HEK293 (cell line): ENCODE data around the gene CARMIL3.

ENCODE experiments used
- CTCF ChIA-PET: fragments of 350-600 bp; formaldehyde crosslinking; extraction: SDS; loops from one replicate; lab custom pipeline; 2021; ENCODE audit warnings: antibody characterized with exemption; lab: Yijun Ruan, JAX
- POLR2A ChIA-PET: fragments of 300-600 bp; formaldehyde crosslinking; extraction: SDS; loops from one replicate; lab custom pipeline; 2020; ENCODE audit warnings: antibody characterized with exemption, inconsistent platforms; lab: Yijun Ruan, JAX
- H3K27ac ChIP-seq: fragments of 200-500 bp; sonication (Bioruptor generic); 2 replicates; pipeline ENCODE4 v1.5.1; 2014; ENCODE audit warnings: low read depth, low read length, control low read depth, inconsistent platforms; ENCODE audit errors: extremely low read depth
- H3K36me3 ChIP-seq, 2 experiments: fragments of 200-500 bp in 1 of 2; sonication (Bioruptor generic) in 1 of 2; 1 replicate in 1 of 2; 2 replicates in 1 of 2; pipeline ENCODE4 v1.5.1; 2014 to 2017; ENCODE audit warnings: inconsistent platforms in 2 of 2, low read length in 2 of 2; ENCODE audit not compliant: control insufficient read depth in 2 of 2, insufficient read depth in 1 of 2
- H3K4me1 ChIP-seq: fragments of 200-500 bp; sonication (Bioruptor generic); 2 replicates; pipeline ENCODE4 v1.5.1; 2014; ENCODE audit warnings: mild to moderate bottlenecking, low read length, inconsistent platforms; ENCODE audit not compliant: control insufficient read depth, insufficient read depth
- H3K4me3 ChIP-seq: 2 replicates; pipeline ENCODE4 v1.5.1; 2011; ENCODE audit warnings: low read depth, mild to moderate bottlenecking, control low read depth, low read length, moderate library complexity
- H3K9me3 ChIP-seq: fragments of 200-500 bp; sonication (Bioruptor generic); 2 replicates; pipeline ENCODE4 v1.5.1; 2014; ENCODE audit warnings: low read depth, low read length, inconsistent platforms; ENCODE audit not compliant: control insufficient read depth, insufficient read depth
- BCL11B ChIP-seq: fragments of 450-650 bp; formaldehyde crosslinking; IDR thresholded peaks from 2 replicates; pipeline ENCODE4 v1.5.1; 2016; ENCODE audit warnings: low read depth, missing biosample characterization, missing genetic modification characterization
- HOXA7 ChIP-seq: sonication (generic); formaldehyde crosslinking; IDR thresholded peaks from 2 replicates; pipeline ENCODE4 v1.8.1; 2022; ENCODE audit warnings: missing genetic modification reagents, borderline replicate concordance
- HOXC10 ChIP-seq: sonication (generic); formaldehyde crosslinking; IDR thresholded peaks from 2 replicates; pipeline ENCODE4 v1.8.1; 2023; ENCODE audit warnings: mild to moderate bottlenecking, missing genetic modification reagents
- KLF16 ChIP-seq: fragments of 450-650 bp; formaldehyde crosslinking; IDR thresholded peaks from 2 replicates; pipeline ENCODE4 v1.5.1; 2017; ENCODE audit warnings: missing biosample characterization, missing genetic modification characterization
- KLF7 ChIP-seq: fragments of 450-650 bp; formaldehyde crosslinking; IDR thresholded peaks from 2 replicates; pipeline ENCODE4 v1.5.1; 2016; ENCODE audit warnings: missing biosample characterization, missing genetic modification characterization, borderline replicate concordance
- SP3 ChIP-seq: fragments of 450-650 bp; formaldehyde crosslinking; IDR thresholded peaks from 2 replicates; pipeline ENCODE4 v1.5.1; 2016; ENCODE audit warnings: missing biosample characterization, missing genetic modification characterization
- ZFP69B ChIP-seq: fragments of 450-650 bp; formaldehyde crosslinking; IDR thresholded peaks from 2 replicates; pipeline ENCODE4 v1.5.1; 2016; ENCODE audit warnings: missing biosample characterization, missing genetic modification characterization
- ZIC2 ChIP-seq: fragments of 450-650 bp; formaldehyde crosslinking; IDR thresholded peaks from 2 replicates; pipeline ENCODE4 v1.5.1; 2016; ENCODE audit warnings: missing biosample characterization, missing genetic modification characterization
- ZNF146 ChIP-seq: fragments of 450-650 bp; formaldehyde crosslinking; IDR thresholded peaks from 2 replicates; pipeline ENCODE4 v1.5.1; 2016; ENCODE audit warnings: missing biosample characterization, missing genetic modification characterization
- ZNF2 ChIP-seq: fragments of 450-650 bp; formaldehyde crosslinking; IDR thresholded peaks from 2 replicates; pipeline ENCODE4 v1.5.1; 2016; ENCODE audit warnings: missing biosample characterization, missing genetic modification characterization
- ZNF266 ChIP-seq: fragments of 450-650 bp; formaldehyde crosslinking; IDR thresholded peaks from 2 replicates; pipeline ENCODE4 v1.5.1; 2016; ENCODE audit warnings: missing biosample characterization, missing genetic modification characterization, low read depth
- ZNF335 ChIP-seq: fragments of 450-650 bp; formaldehyde crosslinking; conservative IDR thresholded peaks from 2 replicates; pipeline ENCODE4 v1.5.1; 2016; ENCODE audit warnings: missing biosample characterization, missing genetic modification characterization
- ZNF423 ChIP-seq: fragments of 450-650 bp; formaldehyde crosslinking; IDR thresholded peaks from 2 replicates; pipeline ENCODE4 v1.5.1; 2016; ENCODE audit warnings: missing biosample characterization, missing genetic modification characterization
- ZNF624 ChIP-seq: fragments of 450-650 bp; formaldehyde crosslinking; IDR thresholded peaks from 2 replicates; pipeline ENCODE4 v1.5.1; 2017; ENCODE audit warnings: missing biosample characterization, missing genetic modification characterization
- ZNF776 ChIP-seq: fragments of 450-650 bp; formaldehyde crosslinking; IDR thresholded peaks from 2 replicates; pipeline ENCODE4 v1.5.0; 2017; ENCODE audit warnings: missing biosample characterization, missing genetic modification characterization, borderline replicate concordance
- ZNF843 ChIP-seq: fragments of 450-650 bp; formaldehyde crosslinking; IDR thresholded peaks from 2 replicates; pipeline ENCODE4 v1.5.1; 2016; ENCODE audit warnings: missing biosample characterization, missing genetic modification characterization
- ZSCAN30 ChIP-seq: fragments of 450-650 bp; IDR thresholded peaks from 2 replicates; pipeline ENCODE4 v1.5.1; 2018; ENCODE audit warnings: missing biosample characterization, mild to moderate bottlenecking, missing genetic modification characterization, moderate library complexity
- TF ChIP-seq, protein P1 (sequence below): fragments of 450-650 bp; formaldehyde crosslinking; IDR thresholded peaks from 2 replicates; pipeline ENCODE4 v1.5.1; 2016; ENCODE audit warnings: missing biosample characterization, missing genetic modification characterization
- TF ChIP-seq, protein P2 (sequence below): fragments of 450-650 bp; formaldehyde crosslinking; IDR thresholded peaks from 2 replicates; pipeline ENCODE4 v1.5.1; 2016; ENCODE audit warnings: missing biosample characterization, missing genetic modification characterization
- TF ChIP-seq, protein P3 (sequence below): fragments of 450-650 bp; formaldehyde crosslinking; IDR thresholded peaks from 2 replicates; pipeline ENCODE4 v1.5.1; 2016; ENCODE audit warnings: missing biosample characterization, missing genetic modification characterization

CARMIL3 gene

DNA sequence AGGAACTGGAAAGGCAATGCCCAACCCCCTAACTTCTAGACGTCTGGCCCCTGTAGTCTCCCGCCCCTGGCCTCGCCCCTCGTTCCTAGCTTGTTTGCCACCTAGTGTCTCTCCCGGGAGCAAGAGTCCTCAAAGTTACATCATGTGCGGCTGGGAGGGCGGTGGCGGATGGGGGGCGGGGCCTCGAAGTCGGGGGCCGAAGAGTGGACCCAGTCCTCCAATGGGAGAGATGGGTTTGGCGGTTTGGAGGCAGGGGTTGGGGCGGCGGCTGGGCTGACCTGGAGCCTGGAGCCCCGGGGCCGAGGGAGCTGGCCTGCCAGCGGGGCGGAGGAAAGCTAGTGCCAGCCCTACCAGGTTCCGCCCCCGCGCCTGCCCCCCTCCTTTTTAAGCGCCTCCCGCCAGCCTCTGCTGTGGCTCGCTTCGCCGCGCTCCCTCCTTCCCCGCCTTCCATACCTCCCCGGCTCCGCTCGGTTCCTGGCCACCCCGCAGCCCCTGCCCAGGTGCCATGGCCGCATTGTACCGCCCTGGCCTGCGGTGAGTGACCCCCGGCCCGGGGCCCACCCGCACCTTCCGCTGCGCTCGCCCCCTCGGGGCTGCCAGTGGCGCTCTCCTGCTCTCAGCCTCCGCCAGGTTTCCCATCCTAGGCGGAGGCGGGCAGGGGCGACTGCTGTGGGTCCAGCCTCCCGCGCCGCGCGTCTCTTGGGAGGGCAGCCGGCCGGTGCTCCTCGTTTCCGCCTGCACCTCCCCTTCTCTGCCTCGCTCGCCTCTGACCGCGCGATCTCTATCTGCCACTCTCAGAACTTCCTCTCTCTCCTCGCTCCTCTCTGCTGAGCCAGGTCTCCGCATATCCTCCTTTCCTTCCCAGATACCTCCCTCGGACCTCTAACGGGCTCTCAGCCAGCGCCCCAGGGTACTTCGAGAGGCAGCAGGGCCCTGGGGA, 42.4 kb downstream of the CARMIL3 start, which contains the start of gene PCK2 (continued):
- peak; percentile 77; the same call in 1 of the 2 replicates for TF ChIP-seq ZNF2 (tag by site-specific recombination)
- TF ChIP-seq ZNF423 (tag by site-specific recombination), result 0 out of 2 replicates have a peak, but pooled peaks have one; percentile 27
- TF ChIP-seq KLF16 (tag by site-specific recombination), result peak; percentile 82
- peak; percentile 73 for TF ChIP-seq ZSCAN30 (tag by site-specific recombination)
- TF ChIP-seq HOXC10 (CRISPR knock-in tag), result no peak
- peak; percentile 62 for TF ChIP-seq ZIC2 (tag by site-specific recombination)
- TF ChIP-seq, protein P1, sequence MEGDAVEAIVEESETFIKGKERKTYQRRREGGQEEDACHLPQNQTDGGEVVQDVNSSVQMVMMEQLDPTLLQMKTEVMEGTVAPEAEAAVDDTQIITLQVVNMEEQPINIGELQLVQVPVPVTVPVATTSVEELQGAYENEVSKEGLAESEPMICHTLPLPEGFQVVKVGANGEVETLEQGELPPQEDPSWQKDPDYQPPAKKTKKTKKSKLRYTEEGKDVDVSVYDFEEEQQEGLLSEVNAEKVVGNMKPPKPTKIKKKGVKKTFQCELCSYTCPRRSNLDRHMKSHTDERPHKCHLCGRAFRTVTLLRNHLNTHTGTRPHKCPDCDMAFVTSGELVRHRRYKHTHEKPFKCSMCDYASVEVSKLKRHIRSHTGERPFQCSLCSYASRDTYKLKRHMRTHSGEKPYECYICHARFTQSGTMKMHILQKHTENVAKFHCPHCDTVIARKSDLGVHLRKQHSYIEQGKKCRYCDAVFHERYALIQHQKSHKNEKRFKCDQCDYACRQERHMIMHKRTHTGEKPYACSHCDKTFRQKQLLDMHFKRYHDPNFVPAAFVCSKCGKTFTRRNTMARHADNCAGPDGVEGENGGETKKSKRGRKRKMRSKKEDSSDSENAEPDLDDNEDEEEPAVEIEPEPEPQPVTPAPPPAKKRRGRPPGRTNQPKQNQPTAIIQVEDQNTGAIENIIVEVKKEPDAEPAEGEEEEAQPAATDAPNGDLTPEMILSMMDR, result peak; percentile 77
- TF ChIP-seq ZNF266 (tag by site-specific recombination), result no peak
- TF ChIP-seq SP3, result peak; percentile 94
- TF ChIP-seq ZNF624, result no peak
- TF ChIP-seq ZFP69B (tag by site-specific recombination), result peak; percentile 87
- TF ChIP-seq ZNF843 (tag by site-specific recombination), result 0 out of 2 replicates have a peak, but pooled peaks have one; percentile 32
- TF ChIP-seq ZNF146 (tag by site-specific recombination), result peak; percentile 10; the same call in 1 of the 2 replicates

DNA sequence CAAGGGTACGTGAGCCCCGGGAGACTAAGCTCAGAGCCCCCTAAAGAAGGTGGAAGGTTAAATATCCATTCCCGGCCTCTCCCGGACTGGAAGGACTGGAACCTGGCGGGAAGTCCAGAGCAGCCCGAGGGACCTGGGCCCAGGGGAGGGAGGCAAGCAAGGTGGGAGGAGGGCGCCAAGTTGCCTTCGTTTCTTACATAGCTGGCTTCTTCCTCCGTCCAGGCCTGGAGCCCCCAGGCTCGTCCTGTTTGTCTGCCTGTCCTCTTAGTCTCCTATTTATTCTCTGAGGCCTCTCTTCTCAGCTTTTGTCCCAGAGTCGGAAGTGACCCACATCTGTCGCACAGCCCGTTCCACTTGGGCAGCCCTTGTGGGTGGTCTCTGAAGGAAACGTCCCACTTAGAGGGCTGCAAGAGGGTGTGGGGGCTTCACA, 43.0 kb downstream of the CARMIL3 start:
- ChIA-PET POLR2A (interaction anchor here (1.1 to 4.2 kb wide), 7 partner anchors 13 to 100 kb away, joined by 3 to 64 read pairs (median 21); partner anchors contain the start of genes CARMIL3, DCAF11, NRL and PSME1), CTCF (interaction anchor here (0.7 to 9.4 kb wide), 5 partner anchors 12 to 223 kb away, joined by 3 to 247 read pairs (median 4); no protein-coding TSS in a partner anchor)
- Histone ChIP-seq H3K36me3 (peaks cover 0 to 27% of the 10 kb centered on the region in 2 experiments; a peak in 1 of 3 replicates), H3K9me3 (no peaks in the 10 kb centered on the region), H3K4me1 (peaks cover 3% of the 10 kb centered on the region; the same call in 1 of the 2 replicates), H3K4me3 (peak overlapping the region; percentile 81), H3K27ac (peak overlapping the region; percentile 87)
- TF ChIP-seq BCL11B (tag by site-specific recombination), result no peak
- TF ChIP-seq HOXA7, result no peak
- TF ChIP-seq, protein P2, sequence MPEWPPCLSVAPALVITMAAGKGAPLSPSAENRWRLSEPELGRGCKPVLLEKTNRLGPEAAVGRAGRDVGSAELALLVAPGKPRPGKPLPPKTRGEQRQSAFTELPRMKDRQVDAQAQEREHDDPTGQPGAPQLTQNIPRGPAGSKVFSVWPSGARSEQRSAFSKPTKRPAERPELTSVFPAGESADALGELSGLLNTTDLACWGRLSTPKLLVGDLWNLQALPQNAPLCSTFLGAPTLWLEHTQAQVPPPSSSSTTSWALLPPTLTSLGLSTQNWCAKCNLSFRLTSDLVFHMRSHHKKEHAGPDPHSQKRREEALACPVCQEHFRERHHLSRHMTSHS (tag by site-specific recombination), result no peak
- TF ChIP-seq ZNF335, result peak; percentile 13; the same call in 1 of the 2 replicates
- TF ChIP-seq KLF7 (tag by site-specific recombination), result no peak
- TF ChIP-seq, protein P3, sequence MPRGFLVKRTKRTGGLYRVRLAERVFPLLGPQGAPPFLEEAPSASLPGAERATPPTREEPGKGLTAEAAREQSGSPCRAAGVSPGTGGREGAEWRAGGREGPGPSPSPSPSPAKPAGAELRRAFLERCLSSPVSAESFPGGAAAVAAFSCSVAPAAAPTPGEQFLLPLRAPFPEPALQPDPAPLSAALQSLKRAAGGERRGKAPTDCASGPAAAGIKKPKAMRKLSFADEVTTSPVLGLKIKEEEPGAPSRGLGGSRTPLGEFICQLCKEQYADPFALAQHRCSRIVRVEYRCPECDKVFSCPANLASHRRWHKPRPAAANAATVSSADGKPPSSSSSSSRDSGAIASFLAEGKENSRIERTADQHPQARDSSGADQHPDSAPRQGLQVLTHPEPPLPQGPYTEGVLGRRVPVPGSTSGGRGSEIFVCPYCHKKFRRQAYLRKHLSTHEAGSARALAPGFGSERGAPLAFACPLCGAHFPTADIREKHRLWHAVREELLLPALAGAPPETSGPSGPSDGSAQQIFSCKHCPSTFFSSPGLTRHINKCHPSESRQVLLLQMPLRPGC (tag by site-specific recombination), result no peak
- no peak for TF ChIP-seq ZNF776 (tag by site-specific recombination)
